ENCODE measurements around the gene DPH2. TPM values are rescaled to one million over a fixed set of nuclear protein-coding genes. Genes with fewer than 3 reads are reported as not detected.

The DPH2 gene
- total RNA-seq, 2 donors from 2014 or later, result 20.5 to 23.0 TPM

DNA sequence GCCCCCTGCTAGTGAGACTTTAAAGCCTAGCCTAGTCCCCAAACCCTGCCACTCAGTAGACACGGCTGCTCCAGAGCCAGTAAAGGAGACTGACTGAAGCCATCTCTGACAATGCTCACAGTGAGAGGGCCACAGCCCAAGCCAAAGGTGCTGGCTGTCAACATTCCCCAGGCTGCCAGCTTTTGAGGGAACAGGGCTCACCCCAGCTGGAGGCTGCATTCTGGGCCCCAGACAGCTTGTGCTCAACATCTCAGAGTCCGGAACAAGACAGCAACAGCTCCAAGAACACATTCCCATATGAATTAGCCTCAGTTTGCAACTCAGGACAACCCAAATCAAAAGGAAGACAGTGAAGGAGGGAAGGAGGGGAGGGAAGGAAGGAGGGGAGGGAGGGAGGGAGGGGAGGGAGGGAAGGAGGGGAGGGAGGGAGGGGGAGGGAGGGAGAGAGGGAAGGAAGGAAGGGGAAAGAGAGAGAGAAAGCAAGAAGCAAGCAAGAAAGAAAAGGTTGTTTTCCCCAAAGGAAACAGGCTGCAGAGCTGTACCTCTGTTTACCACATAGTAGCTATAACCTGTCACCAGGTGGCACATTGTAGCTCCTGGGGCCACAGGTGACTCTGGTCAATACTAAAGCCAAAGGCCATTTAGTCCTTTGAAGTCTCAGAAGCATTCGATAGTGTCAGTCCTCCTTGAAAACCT lies 30.8 kb upstream of the DPH2 start:
- DNase-seq (ENCODE audit: low spot score), result no peak
- Histone ChIP-seq H3K4me3 (no peak overlapping the region), H3K27me3 (no peaks in the 10 kb centered on the region), H3K9me3 (no peaks in the 10 kb centered on the region), H3K36me3 (no peaks in the 10 kb centered on the region), H3K27ac (no peak overlapping the region), H3K4me1 (peaks cover 0 to 24% of the 10 kb centered on the region in 2 donors)
- no peak for TF ChIP-seq CTCF (IDR thresholded peaks at IDR 0.05)

DNA sequence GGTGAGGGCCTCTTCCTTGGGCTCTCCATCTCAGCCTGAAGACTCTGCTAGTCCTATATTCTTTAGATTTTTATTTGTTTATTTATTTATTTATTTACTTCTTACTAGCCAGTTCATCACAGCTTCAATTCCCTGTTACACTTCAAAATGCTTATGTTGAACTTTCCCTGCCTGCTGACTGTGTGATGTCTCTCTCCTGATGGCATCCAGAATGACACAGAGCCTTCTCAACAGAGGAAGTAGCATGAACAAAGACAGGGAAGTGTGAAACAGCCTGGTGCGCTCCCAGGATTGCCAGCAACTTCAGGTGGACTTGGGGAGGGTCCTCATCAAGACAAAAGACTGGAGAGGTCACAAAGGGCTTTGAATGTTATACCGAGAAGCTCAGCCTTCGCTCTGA lies 27.4 kb upstream of the DPH2 start:
- Histone ChIP-seq H3K4me3 (no peak overlapping the region), H3K4me1 (peaks cover 0 to 22% of the 10 kb centered on the region in 2 donors), H3K27ac (no peak overlapping the region), H3K36me3 (no peaks in the 10 kb centered on the region), H3K9me3 (no peaks in the 10 kb centered on the region), H3K27me3 (no peaks in the 10 kb centered on the region)
- TF ChIP-seq CTCF (IDR thresholded peaks at IDR 0.05), result no peak
- no peak for DNase-seq (ENCODE audit: low spot score)

DNA sequence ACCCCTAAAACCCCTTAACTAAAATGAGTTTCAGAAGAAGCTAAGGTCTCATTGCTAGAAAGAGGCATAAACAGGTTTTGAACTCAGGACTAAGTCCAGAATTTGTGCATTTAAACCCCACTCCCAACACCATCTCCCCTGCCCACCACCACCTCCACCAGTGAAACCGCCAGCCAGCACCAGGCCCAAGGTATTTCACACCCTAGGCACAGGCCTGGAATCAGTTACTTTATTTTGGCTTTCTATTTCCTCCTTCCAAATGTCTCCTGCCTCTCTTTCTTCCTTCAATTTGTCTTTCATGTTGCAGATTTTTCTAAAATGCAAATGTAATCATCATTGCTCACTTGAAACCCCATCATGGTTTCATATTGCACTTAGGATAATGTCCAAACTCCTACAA lies 24.9 kb upstream of the DPH2 start:
- no peak overlapping the region for H3K27ac ChIP-seq
- TF ChIP-seq CTCF (IDR thresholded peaks at IDR 0.05), result no peak
- H3K4me1 ChIP-seq, result peaks cover 0 to 33% of the 10 kb centered on the region in 2 donors

DNA sequence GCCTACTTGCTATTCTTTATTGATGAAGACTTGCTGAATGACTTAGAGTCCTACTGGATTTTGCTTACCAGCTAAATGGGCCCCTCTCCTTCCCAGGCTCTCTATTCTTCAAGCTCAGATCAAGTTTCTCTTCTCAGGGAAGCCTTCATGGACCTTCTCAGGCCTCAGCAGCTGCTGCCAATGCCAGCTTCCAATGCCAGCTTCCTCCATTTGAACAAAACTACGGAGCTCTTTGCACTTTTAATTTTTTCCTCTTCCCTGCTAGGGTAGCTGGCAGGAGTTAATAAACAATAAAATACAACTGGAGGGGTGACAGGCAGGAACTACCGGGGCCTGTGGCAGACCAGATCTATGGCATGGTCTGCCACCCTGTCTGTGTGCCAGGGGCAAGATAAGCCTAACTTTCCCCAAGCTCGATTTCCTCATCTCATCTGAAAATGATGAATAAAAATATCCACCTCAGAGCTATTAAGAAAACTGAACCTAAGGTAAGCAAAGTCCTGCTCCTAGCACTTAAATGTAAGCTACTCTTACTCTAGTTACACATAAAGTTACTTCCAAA lies 24.1 kb upstream of the DPH2 start:
- DNase-seq (ENCODE audit: low spot score), result no peak
- H3K36me3 ChIP-seq, result peaks cover 6% of the 10 kb centered on the region
- H3K27ac ChIP-seq, result peak overlapping the region; percentile 93 to 96
- H3K9me3 ChIP-seq, result no peaks in the 10 kb centered on the region
- H3K4me1 ChIP-seq, result peaks cover 0 to 33% of the 10 kb centered on the region in 2 donors
- no peak for TF ChIP-seq CTCF (IDR thresholded peaks at IDR 0.05)
- no peaks in the 10 kb centered on the region for H3K27me3 ChIP-seq
- peak overlapping the region; percentile 63 to 79 for H3K4me3 ChIP-seq

More for the DNA sequence above, 24.9 kb upstream of the DPH2 start:
- Histone ChIP-seq H3K27me3 (no peaks in the 10 kb centered on the region), H3K9me3 (no peaks in the 10 kb centered on the region), H3K36me3 (peaks cover 3% of the 10 kb centered on the region), H3K4me3 (no peak overlapping the region)
- DNase-seq (ENCODE audit: low spot score), result no peak

DNA sequence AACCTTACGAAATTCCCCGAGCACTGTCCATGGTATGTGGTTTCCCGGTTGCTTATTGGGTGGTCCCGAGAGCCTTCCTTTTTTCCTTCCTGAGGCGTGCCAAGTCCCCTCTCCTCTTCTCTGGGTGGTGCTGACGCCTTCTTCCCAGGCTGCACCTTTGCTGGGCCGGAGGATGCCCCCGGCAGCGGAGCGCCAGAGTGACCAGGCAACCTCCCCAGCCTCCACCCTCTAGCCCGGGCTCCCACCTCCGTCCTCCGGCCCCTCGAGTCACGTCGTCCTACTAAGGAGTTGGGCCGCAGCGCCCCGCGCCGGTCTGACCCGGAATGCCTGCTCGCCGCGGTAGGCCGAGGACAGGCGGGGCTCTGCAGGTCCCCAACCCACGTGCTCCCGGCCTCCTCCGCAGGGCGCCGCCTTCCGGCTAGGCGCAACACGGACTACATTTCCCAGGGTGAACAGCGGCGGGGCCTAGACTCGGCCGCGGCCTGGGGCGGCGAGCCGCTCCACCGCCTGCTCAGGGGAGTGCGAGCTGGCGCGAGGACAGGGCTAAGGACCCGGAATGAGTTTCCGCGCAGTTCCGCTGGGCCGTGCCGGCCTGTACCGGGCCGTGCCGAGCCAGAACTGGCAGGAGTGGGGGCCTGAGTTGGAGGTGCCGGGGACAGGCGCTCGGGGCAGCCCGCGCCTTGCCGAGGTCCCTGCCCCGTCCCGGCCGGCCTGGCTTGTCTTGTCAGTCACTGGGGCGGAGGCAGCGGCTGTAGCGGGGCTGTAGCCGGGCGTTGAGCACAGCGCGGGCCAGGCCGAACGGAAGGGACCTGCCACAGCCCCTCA lies 23.4 kb upstream of the DPH2 start, which contains the start of gene IPO13:
TSS of gene IPO13 (plus strand) at position 715 of the 825 bp plus-strand sequence. CDS start 651 bp downstream, outside the sequence.
- no peaks in the 10 kb centered on the region for H3K27me3 ChIP-seq
- peak; percentile 73 to 81 for TF ChIP-seq CTCF (IDR thresholded peaks at IDR 0.05)
- H3K27ac ChIP-seq, result peak within 1 kb of the TSS; percentile 93 to 96
- H3K36me3 ChIP-seq, result peaks cover 6% of the 10 kb centered on the region
- H3K4me3 ChIP-seq, result peak within 1 kb of the TSS; percentile 63 to 79
- no peaks in the 10 kb centered on the region for H3K9me3 ChIP-seq
- H3K4me1 ChIP-seq, result peaks cover 0 to 33% of the 10 kb centered on the region in 2 donors
- peak; percentile 95 for DNase-seq (ENCODE audit: low spot score)
